HG02938 (cell line): Measurements from ENCODE around the gene CDK19.
A peak's percentile ranks its signal among the peaks of the same experiment; 100 is the strongest.
"Not testable (repeated sequence)": the region's sequence is repeated elsewhere in the genome, so short reads cannot be mapped to it uniquely, and the experiment has no call there.

Source experiments
- ATAC-seq: cut with Tn5 transposase; IDR thresholded peaks from one replicate; pipeline ENCODE4 v1.9.1; 2021; ENCODE audit warnings: mild to moderate bottlenecking, moderate library complexity; ENCODE audit not compliant: unreplicated experiment

The CDK19 gene

DNA sequence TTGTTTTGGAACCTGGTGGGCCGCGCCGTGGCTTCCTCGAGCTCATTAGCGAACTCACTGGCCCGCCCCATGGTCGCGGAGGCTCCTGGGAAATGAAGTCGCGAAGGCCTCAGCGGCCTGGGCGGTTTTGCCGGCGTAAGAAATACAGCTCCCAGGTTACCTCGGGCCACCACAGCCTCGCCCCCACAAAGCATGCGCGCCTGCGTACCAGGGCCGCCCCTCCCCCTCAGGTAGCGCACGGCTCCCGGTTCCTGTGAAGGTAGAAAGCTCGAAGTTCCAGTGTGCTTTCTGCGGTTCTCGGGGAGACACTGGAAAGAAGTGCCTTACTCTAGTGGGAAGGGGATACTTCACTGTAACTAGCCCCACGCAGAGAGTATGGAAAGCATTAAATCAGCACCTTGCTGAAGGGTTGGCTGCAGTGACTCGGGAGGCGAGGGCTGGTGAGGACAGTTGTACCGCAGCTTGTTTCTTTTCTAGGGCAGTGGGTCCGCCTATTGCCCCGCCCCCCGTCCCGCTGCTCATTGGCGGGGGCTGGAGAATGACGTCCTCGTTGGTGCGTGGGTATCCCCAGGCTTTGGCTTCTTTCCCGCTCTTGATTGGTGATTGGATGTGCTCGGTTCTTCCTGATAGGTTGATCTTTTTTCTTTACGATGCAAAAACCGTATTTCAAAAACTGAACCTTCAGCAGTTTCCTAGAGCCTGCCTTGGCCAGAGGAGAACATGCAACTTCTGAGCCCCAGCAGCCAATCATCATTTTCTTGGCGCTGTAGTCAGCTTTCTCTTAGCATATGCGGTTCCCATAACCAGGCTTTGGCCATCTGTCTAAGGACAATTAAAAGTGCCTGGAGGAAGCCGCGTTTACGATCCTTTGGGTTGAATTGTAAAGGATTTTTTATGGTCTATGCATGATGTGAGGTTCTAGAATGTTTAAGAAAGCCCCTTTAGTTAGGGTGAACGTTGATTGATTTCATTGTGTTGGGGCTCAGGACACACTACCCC lies at the start of gene CDK19:
TSS of gene CDK19 (minus strand) at position 59 of the 999 bp plus-strand sequence. CDS start 333 bp downstream, outside the sequence.
- peak; percentile 73 for ATAC-seq

DNA sequence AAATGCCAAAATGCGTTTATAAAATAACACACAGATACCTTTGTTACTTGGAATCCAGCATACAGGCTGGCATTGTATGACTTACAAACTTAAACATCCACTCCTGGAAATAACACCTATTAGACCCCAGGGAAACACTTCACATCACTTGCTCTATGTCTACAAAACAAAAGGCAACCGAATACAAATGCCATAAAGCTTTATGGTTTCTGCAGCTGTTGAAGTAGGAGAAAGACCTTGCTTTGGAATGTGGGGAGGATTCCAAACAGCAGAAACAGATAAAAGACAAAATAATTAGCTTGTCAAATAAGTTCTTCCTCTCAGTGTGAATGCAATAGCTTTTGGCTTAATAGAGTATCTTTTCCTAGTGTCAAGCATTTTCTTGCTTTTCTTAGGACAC lies 49.6 kb upstream of the CDK19 start:
- no peak for ATAC-seq

DNA sequence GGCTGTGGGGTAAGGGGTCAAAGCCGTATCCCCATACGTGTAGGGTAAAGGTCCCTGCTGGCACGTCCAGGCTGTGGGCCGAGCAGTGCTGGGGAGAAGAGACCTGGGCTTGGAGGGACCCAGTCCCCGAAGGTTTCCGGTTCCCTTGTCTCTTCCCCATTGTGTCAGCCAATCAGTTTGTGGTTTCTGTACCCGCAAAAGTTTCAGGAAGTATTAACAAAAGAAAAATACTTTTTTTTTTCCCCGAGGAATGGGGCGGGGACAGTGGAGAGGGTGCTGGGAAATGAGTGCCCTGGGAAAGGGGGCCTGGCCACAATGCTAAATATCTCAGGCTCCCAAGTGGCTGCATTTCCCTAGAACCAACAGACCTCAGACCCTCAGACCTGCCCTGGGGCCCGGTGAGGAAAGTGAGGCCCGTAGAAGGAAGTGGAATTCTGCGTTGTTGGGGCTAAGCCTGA lies 44.1 kb upstream of the CDK19 start:
- ATAC-seq = no peak

DNA sequence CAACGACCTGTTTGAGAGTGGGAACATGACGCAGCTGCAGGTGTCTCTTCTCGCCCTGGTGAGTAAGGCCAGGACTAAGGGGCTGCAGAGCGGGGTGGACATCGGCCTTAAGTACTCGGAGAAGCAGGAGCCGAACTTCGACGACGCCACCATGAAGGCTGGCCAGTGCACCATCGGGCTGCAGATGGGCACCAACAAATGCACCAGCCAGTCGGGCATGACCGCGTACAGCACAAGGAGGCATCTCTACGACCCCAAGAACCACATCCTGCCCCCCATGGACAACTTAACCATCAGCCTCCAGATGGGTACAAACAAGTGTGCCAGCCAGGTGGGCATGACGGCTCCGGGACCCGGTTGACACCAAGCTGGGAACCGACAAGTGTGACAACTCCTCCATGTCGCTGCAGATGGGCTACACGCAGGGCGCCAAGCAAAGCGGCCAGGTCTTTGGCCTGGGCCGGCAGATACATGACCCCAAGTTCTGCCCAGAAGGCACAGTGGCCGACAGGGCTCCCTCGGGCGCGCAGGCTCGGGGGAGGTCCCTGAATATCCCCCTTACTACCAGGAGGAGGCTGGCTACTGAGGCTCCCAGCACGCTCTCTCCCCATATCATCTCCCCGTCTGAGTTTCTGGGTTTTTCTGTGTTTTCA lies 43.4 kb upstream of the CDK19 start:
- ATAC-seq = no peak

DNA sequence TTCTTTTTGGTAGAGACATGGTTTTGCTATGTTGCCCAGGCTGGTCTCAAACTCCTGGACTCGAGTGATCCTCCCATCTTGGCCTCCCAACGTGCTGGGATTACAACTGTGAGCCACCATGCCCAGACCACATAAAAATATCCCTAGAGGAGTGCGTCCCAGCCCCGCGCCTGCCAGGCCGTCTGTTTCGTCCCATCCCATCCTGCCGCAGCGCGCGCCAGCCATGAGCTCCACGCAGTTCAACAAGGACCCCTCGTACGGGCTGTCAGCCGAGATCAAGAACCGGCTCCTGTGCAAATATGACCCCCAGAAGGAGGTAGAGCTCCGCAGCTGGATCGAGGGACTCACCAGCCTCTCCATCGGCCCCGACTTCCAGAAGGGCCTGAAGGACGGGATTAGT lies 42.7 kb upstream of the CDK19 start:
- no peak for ATAC-seq

DNA sequence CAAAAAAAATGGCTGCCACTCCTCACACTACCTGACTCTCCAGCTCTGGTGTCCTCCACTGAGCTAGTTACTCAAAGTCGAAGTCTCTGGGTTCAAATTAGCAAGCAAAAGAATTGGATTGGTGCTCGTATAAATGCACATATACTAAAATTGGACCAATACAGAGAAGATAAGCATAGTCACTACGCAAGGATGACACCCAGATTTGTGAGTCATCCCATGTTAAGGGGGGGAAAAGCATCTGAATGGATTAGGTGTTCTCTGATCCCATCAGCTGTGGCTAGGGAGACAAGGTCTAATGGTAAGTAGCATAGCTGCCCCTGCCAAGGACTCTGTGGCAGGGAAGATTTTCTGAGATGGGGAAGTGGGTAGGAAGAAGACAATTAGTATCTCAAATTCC lies 41.0 kb upstream of the CDK19 start:
- ATAC-seq = no peak

DNA sequence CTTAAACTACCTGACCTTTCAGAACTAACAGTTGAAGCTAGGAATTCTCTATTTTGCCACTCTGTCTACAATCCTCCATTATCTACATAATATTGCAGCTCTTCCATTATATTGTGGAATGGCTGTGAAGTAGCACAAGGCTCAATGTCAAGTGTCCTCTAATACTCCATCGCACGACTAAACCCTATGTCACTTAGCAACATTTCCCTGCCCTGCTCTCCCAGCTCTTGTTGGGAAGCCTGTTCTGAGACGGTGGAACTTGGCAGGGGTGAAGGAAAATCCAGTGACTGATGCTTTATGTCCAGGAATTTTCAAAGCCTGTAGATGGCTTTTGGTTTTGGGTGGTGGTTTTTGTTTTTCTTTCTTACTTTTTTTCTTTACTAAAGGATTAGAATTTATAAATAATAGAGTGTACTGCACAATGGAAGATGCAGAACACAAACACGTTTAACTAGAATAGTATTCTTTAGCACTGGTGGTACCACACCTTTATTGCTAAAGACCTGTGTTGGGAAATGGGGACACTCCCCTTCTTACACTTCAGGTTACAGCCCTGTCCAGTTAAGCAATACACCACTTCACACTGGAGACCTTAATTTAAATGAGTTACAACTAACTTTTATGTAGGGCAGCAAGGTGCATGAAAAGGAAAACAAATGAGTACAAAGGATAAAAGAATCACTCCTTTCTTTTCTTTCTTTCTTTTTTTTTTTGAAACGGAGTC lies 38.6 kb upstream of the CDK19 start:
- ATAC-seq = no peak

DNA sequence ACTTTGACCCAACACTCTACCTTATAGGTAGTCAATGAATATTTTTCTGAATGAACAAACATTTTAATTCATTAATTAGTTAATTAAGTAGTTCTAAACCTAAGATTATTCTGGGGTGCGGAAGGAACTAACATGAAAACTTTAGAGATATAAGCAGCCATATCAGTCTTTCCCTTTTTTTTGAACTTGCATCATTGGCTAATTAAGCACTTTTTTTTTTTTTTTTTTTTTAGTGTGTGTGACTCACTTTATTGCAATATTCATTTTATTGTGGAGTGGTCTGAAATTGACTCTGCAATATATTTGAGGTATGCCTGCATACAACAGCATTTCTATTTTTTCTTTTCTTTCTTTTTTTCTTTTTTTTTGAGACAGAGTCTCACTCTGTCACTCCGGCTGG lies 37.5 kb upstream of the CDK19 start:
- ATAC-seq = no peak

DNA sequence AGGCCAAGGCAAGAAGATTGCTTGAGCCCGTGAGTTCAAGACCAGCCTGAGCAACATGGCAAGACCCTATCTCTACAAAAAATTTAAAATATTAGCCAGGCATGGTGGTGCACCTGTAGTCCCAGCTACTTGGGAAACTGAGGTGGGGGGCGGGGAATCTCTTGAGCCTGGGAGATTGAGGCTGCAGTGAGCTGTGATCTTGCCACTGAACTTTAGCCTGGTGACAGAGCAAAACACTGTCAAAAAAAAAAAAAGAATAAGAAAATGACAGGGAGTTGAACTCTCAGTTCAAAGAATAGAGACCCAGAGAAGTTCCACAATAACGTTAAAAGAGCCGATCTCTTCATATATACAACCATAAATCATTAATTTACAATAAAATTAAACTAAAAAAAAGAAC lies 34.5 kb upstream of the CDK19 start:
- no peak for ATAC-seq

DNA sequence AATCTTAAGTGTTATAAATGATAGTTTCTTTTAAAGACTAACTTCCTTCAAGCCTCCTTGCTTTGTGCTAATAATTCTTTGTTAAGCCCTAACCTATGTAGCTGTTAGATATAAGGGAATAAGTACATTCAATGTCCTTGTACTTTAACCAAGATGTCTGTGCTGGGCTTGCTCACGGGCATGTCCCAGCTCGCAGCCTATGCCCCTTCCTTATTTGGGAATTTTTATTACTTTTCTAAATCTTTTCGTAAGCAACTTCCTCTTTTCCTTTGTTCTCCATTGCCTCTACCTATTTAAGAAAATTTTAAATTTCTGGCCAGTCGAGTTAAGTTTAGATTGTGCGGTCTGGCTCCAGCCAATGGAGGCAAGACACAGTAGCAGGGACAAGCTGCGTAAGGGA lies 26.0 kb upstream of the CDK19 start:
- ATAC-seq = no peak

DNA sequence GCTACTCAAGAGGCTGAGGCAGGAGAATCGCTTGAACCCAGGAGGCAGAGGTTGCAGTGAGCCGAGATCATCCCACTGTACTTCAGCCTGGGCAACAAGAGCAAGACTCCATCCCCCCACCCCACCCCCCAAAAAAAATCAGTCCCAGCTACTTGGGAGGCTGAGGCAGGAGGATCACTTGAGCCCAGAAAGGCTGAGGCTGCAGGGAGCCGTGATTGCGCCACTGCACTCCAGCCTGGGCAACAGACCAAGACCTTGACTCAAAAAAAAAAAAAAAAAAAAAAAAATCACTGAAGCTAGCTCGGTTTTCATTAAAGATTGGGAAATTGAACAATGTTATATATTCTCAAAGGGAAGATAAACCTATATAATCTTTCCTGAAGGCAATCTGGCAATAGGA lies 20.5 kb upstream of the CDK19 start:
- ATAC-seq = not testable (repeated sequence)

DNA sequence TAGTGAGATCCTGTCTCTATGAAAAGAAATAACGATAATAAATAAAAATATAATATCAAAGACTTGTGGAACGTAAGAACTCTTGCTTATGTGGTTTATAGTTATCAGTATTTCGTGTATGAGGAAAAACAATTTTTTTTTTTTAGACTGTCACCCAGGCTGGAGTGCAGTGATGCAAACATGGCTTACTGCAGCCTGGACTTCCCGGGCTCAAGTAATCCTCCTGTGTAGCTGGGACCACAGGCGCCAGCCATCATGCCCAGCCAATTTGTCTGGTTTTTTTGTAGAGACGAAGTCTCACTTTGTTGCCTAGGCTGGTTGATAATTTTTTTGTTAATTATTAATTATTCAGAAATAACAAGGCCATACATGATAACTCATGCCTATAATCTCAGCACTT lies 18.6 kb upstream of the CDK19 start:
- no peak for ATAC-seq

DNA sequence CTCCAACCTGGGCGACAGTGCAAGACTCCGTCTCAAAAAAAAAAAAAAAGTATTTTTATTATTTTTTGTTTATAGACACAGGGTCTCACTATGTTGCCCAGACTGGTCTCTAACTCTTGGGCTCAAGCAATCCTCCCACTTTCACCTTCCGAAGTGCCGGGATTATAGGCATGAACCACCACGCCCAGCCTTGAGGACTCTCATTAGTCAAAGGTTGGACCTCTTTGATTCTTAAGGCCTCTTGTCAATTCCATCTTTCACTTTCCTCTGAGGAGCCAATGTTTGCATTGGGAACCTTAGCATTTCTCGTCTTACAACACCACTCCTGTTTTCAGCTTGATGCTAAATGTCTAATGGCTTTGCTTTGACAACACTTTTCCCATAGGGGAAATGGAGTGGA lies 16.1 kb upstream of the CDK19 start:
- ATAC-seq = no peak

DNA sequence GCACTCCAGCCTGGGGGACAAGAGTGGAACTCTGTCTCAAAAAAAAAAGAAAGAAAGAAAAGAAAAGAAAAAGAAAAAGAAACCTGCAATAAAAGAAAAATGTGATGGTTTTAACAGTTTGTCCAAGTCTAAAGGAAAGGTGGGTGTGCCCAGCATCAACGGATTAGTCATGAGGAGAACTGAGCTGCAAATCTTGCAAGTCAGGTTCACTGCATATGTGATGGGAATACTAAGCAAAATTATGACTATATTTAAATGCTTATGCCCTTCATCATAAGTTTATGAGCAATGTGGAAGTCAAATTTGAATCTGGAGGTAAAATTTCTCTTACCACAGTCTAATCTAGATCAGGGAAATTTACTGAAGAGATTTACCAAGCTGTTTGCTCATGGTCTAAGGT lies 13.1 kb upstream of the CDK19 start:
- ATAC-seq = no peak

DNA sequence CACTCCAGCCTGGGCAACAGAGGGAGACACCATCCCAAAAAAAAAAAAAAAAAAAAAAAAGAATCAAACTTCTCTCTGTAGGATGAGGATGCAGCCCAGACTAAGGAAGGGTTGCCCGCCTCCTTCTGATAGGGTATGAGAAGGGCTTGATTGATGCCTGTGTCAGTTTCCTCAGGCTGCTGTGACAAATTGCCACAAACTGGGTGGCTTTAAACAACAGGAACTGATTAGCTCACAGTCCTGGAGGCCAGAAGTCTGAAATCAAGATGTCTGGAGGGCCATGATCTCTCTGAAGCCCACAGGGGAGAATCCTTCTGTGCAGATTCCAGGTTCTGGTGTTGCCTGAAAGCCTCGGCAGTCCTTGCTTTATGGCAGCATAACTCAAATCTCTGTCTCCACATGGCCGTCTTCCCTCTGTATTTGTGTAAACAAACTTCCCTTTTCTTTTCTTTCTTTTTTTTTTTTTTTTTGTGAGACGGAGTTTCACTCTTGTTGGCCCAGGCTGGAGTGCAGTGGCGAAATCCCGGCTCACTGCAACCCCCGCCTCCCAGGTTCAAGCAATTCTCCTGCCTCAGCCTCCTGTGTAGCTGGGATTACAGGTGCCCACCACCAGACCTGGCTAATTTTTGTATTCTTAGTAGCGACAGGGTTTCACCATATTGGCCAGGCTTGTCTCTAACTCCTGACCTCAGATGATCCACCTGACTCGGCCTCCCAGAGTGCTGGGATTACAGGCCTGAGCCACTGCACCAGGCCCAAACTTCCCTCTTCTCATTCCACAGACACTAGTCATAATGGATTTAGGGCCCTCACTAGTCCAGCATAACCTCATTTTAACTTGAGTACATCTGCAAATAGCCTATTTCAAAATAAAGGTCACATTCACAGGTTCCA lies 11.2 kb upstream of the CDK19 start:
- ATAC-seq = no peak

DNA sequence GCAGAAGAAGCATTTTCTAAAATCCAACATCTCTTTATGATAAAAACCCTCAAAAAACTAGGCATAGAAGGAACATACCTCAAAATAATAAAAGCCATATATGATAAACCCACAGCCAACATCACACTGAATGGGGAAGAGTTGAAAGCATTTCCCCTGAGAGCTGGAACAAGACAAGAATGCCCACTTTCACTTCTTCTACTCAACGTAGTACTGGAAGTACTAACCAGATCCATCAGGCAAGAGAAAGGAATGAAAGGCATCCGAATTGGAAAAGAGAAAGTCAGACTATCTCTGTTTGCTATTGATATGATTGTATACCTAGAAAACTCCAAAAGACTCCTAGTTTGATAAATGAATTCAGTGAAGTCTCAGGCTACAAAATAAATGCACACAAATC lies 7.9 kb upstream of the CDK19 start:
- ATAC-seq = no peak

DNA sequence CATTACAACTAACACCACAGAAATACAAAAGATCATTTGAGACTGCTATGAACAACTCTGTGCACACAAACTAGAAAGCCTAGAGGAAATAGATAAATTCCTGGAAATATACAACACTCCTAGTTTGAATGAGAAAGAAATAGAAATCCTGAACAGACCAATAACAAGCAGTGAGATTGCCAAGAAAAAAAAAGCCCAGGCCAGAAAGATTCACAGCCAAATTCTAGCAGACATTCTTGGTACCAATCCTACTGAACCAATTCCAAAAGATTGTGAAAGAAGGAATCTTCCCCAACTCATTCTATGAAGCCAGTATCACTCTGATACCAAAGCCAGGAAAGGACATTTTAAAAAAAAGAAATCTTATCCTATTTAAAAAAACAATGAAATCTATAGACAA lies 7.0 kb upstream of the CDK19 start:
- no peak for ATAC-seq

DNA sequence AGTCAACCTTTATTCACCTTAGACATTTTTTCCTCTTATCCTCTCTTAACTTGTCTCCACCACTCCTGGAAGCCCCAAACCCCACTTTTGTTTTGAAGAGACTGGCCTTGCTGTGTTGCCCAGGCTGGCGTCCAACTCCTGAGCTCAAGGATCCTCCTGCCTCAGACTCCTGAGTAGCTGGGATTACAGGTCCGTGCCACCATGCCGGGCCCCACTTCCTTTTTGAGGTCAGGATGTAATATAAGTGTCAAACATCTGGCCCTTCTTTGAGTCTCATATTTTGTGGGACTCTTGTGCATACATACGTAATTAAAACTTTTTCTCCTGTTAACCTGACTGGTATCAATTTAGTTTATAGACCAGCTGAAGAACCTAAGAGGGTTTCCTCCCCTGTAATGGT lies 1.4 kb upstream of the CDK19 start:
- no peak for ATAC-seq

DNA sequence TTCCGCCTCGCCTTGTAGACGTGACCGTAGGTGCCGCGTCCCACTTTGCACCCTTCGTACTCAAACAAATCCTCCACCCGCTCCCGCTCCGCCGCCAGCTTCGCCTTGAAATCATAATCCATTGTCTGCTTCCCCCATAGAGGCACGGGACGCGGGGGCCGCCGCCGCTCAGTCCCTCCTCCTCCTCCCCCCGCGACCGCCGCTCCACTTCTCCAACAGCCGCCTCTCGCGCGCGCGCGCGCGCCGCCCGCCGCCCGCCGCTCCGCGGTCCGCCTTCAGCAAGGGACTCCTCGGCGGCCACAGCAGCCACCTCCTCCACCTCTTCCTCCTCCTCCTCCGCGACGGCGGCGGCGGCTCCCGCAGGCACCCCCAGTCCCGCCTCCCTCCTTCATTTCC lies 256 bp downstream of the CDK19 start:
- no peak for ATAC-seq
